HG03469 (cell line): Measurements from ENCODE around the gene RIMS3.
"Not testable (repeated sequence)": the region's sequence is repeated elsewhere in the genome, so short reads cannot be mapped to it uniquely, and the experiment has no call there.

Experiments used
- ATAC-seq: cut with Tn5 transposase; IDR thresholded peaks from one replicate; pipeline ENCODE4 v1.9.1; 2021; ENCODE audit warnings: mild to moderate bottlenecking, moderate library complexity, moderate number of reproducible peaks; ENCODE audit not compliant: unreplicated experiment

The RIMS3 gene

GRCh38 chr1:40665335-40666171 is at the start of gene RIMS3:
Gene RIMS3 (minus strand): TSS chr1:40665682. CDS start chr1:40641925, 23,757 bp downstream.
- ATAC-seq: no peak

DNA sequence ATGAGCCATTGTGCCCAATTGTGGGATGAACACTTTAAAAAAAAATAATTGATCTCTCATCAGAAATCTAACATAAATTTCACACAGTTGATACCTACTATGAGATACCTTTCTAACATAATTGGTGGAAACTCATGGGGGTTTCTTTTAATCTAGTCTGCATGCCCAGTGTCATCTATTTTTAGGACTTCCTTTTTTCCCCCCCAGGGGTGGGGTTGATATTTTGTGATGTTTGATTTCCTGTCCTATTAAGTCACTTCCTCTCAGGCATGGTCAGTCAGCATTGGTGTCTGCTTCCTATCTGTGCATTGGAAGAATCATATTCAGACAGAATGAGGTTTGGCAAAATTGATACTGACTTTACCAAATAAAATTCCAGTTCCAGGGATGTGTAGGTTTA is 47.5 kb upstream of the RIMS3 start:
- no peak for ATAC-seq

GRCh38 chr1:40712405-40712944 is 47.0 kb upstream of the RIMS3 start:
- ATAC-seq: no peak

- no peak for ATAC-seq
Observed at GRCh38 chr1:40711465-40712404, 46.3 kb upstream of the RIMS3 start.

DNA sequence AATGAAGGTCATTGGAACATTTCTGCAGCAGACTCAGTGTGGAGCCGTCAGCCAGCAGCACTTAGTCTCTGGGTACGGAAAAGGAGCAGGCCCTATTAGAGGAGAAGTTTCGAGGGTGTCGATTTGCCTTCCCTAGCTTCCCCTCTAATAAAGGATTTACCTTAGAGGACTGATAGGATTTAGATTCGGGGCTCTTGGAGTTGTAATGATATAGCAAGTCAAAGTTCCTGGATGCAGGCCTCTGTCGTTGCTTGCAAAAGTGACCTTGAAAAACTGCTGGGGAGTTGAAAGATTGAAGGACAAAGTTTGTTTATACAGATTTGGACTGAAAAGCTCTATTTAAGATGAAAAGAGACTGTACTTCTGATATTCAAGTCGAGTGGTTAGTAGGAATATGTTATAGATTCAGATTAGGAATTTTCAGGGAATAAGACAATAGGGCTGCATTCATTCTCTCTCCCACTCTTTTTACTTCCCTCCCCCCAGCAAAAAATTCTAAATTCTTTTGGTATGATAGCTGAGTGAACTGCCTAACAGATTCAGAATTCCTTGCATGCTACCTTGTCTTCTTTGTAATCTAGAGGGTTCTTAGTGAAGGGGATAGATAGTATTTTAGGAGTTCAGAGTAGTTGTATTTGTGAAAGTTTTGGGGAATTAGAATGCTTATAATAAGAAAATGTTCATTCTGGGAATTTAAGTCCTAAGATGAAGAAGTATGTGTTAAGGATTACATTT is 45.3 kb upstream of the RIMS3 start:
- ATAC-seq: no peak

DNA sequence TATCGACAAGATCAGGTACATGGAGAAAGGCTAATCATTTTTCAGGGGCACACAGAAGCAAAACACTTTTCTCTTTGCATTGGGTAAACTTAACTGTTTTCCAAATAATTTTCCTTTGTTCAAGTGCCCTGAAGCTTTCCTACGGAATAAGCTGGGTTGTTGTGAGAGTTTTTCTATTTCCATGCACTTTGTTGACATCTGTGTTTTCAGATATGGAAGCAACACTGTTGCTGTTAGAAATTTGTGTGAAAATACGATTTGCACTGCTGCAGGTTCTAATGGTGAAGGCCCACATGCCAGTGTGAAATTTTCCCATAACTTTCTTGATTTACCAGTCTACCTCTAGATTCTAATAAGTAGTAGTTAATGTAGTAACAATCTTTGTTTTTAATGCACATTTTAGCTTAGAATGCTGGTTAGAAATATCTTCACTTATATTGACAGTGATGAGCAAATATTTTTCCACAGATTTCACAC is 44.4 kb upstream of the RIMS3 start:
- no peak for ATAC-seq

DNA sequence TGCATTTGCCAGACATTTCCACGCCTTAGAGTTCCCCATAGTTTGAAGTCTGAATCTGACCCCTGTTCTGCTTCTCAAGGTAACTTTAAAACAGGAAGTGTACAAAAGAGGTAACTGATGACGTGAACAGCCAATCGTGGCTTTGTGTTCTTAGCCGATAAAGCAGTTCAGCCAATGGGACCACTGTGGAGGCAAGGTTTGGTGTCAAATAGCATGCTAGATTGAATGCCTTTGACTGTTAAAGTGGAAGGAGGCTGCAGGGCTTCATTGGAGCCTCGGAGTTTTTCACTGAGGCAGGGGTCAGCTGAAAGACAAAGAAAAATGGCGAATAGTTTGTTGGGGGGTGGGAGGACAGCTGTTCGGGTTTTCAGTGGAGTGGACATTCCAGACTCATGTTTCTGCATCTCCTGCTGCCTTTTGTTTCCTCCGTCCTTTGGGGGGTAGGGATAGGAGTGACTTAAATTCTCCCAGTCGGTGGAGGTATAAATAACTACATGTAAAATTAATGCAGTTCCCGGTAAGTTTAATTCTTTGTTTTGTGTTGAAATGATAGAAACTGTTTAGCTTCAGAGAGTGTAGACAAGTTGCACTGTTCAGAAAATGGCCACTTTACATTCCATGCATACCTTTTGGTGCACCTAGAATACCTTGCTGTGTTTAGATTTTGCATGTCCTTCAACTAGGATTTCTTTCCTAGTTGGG is 43.8 kb upstream of the RIMS3 start:
- ATAC-seq: peak; percentile 60

GRCh38 chr1:40708750-40709099 is 43.2 kb upstream of the RIMS3 start:
- ATAC-seq: peak; percentile 45

GRCh38 chr1:40706626-40707025 is 41.1 kb upstream of the RIMS3 start:
- ATAC-seq: no peak

- ATAC-seq: no peak
Observed at GRCh38 chr1:40704817-40705733, 39.6 kb upstream of the RIMS3 start.

DNA sequence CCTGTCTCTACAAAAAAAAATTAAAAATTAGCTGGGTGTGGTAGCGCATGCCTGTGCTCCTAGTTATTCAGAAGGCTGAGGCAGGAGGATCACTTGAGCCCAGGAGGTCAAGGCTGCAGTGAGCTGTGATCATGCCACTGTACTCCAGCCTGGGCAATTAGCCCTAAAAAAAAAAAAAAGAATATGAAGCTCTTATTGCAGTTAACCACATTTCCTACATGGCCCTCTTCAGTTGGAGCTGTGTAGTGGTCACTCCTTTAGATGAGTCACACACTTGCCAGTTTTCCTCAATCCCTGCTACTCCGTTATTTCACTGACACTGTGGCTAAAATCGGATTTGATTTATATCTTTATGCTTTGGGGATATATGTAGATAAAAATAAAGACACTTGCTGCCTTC is 37.8 kb upstream of the RIMS3 start:
- no peak for ATAC-seq

GRCh38 chr1:40702810-40703209 is 37.3 kb upstream of the RIMS3 start:
- ATAC-seq: not testable (repeated sequence)

- ATAC-seq: no peak
Observed at GRCh38 chr1:40701684-40702083, 36.2 kb upstream of the RIMS3 start.

GRCh38 chr1:40699787-40700186 is 34.3 kb upstream of the RIMS3 start:
- ATAC-seq: peak; percentile 53

- ATAC-seq: no peak
Observed at GRCh38 chr1:40697436-40697835, 32.0 kb upstream of the RIMS3 start.

DNA sequence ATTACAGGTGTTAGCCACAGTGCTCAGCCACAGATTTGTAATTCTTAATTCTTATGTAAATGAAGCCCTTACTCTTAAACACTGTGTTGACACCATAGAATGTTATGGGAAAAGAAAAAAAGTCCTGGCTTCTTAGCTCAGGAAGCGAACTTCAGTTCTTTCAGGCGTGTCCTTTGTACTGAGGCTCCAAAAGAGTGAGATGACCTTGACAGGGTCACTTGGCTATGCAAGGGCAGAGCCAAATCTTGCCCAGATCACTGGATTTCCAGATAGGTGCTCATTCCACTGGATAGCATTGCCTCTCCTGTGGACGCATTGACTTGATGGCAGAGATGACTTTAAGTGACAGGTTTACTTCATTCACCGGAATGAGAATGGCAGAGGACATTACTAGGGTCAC is 30.8 kb upstream of the RIMS3 start:
- ATAC-seq: no peak

DNA sequence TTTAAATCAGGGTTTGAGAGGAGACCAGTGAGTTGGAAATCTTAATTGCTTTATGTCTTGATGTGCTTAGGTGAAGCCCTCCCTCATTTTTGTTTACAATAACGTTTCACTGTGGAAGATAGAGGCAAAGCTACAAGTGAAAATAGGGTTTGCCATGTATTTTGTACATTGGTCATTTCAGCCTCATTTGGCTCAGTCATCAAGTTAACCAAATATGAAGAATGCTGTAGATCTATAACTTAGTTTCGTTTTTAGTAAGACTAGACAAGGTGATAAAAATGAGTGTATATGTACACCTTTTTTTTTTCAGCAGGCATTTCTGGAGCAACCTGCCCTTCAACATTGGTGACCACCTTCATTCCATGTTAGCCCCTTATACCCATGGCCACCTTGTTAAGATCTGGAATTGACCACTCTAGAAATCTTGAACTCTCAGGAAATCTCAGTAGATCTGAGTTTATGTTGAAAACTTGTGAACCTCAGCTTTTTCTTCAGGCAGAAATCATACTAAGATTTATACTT is 28.9 kb upstream of the RIMS3 start:
- ATAC-seq: no peak

GRCh38 chr1:40693425-40693824 is 27.9 kb upstream of the RIMS3 start:
- ATAC-seq: no peak

DNA sequence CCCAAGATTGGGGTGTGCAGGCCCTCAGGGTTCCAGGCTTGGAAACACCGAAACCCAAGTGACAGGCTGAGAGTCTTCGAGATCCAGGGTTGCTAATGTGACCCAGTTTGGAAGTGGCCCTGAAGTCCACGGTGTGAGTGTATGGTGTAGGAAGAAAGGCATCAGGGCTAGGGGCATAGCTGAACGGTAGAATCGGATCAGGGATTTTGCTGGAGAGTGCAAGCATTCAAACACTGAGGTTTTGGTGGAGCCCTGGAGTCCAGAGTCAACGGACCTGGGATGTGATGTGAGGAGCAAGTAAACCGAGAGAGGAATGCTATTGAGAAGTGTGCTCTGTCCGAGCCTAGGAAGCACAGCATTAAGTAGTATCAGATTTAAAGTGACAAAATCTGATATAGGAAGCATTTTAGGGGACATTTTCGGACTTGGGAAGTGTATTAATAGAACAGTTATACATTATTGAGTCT is 27.0 kb upstream of the RIMS3 start:
- ATAC-seq: no peak
